IPS-18c (cell line): Measurements from ENCODE around the gene MAD1L1.

ENCODE experiments used
- H3K4me3 ChIP-seq: 2 replicates; pipeline ENCODE4 v1.7.0; 2013; ENCODE audit warnings: low read depth, mild to moderate bottlenecking, low read length, moderate library complexity; ENCODE audit not compliant: insufficient read depth
- H3K9me3 ChIP-seq: one replicate; pipeline ENCODE4 v1.6.1; 2013; ENCODE audit warnings: mild to moderate bottlenecking, low read length, moderate library complexity; ENCODE audit not compliant: control insufficient read depth, insufficient read depth

The MAD1L1 gene

GRCh38 chr7:2199528-2199927 is 33.2 kb downstream of the MAD1L1 start:
- H3K9me3 ChIP-seq, result peaks cover 2% of the 10 kb centered on the region
- no peak overlapping the region for H3K4me3 ChIP-seq

- H3K4me3 ChIP-seq, result no peak overlapping the region
- peaks cover 2% of the 10 kb centered on the region for H3K9me3 ChIP-seq
These were observed 34.0 kb downstream of the MAD1L1 start for GRCh38 chr7:2198760-2199159.

DNA sequence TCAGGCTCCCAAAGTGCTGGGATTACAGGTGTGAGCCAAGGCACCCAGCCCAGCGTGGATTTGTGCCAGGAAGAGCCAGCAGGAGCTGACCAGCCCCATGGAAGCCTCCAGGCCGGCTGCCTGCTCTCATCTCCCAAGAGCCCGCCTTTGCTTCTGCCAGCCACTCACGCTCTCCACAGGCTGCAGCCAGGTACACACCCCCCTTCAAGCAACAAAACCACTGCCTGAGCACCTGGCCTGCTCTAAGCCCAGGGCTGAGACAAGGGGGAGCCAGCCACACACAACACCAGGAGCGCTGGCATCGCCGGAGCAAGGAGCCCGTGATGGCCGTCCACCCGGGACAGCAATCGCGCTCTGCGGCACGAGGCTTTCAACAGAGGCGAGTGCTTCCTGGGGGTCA is 34.5 kb downstream of the MAD1L1 start:
- H3K9me3 ChIP-seq, result peaks cover 2% of the 10 kb centered on the region
- no peak overlapping the region for H3K4me3 ChIP-seq

DNA sequence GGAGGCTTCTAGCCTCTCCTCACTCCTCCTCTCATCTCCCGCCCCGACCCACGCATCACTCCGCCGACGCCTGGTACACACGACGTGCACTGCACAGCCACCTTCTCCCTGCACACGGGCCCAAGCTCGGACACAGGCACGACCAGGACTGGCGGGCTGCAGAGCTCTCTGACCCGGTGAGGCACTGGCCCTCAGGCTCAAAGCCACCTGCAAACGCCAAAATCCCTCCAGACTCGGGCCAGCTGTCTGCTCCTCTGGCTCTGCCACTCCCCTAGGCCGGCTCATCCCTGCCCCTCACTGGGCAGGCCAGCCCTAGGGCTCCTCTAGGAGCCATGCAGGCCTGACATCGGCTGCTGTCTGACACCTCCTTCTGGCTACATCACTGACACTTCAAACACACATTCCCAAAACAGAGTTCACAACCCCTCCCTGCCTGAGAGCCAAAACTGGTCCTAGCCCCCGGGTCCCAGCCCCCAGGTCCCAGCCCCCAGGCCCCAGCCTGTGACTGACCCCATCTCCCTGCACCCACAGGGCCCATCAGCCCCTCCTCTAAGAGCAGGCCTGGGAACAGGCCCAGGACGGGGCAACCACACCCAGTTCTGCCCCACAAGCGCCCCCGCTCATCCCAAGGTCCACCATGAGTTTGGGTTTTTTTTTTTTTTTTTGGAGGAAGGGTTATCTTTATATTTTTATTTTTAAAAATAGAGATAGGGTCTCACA is 35.1 kb downstream of the MAD1L1 start:
- H3K9me3 ChIP-seq, result no peaks in the 10 kb centered on the region
- H3K4me3 ChIP-seq, result no peak overlapping the region

GRCh38 chr7:2196381-2197378 is 36.1 kb downstream of the MAD1L1 start:
- no peak overlapping the region for H3K4me3 ChIP-seq
- H3K9me3 ChIP-seq, result no peaks in the 10 kb centered on the region

DNA sequence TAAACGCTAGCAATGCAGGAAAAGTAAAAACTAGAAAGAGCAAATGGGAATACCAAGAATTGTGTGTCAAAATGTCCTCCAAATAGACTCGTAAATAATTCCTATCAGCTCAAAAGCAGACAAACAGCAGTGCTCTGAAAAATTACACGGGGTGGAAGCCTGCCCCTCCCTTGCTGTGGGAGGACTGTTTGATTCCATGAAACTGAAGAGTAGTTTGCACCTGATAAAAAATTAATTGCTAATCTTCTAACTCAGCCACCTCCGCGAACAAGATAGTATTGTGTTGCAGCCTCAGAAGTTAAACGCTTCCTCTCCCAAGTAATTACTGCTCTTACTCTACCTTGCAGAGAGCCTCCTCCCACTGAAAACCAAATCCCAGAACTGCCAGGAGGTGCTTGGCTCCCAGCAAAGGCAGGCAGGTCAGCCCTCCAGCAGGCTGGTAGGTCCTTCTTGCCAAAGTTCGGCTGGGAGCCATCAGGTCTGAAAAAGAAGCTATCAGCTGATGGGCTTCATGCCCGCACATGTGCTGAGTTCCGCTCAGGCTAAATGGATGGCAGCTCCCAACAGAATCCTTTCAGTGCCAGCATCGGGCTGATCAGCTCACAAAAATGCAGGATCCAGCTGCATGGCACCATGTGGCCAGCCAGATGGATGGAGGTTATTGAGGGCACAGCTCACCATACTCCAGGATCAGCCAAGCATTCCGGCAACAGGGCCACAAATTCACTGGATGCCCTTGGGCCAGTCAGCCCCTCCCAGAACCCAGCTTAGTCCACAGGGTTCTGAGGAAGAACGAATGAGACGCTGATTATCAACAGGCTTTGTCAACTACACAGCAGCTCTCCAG is 37.1 kb downstream of the MAD1L1 start:
- Histone ChIP-seq H3K9me3 (no peaks in the 10 kb centered on the region), H3K4me3 (no peak overlapping the region)

DNA sequence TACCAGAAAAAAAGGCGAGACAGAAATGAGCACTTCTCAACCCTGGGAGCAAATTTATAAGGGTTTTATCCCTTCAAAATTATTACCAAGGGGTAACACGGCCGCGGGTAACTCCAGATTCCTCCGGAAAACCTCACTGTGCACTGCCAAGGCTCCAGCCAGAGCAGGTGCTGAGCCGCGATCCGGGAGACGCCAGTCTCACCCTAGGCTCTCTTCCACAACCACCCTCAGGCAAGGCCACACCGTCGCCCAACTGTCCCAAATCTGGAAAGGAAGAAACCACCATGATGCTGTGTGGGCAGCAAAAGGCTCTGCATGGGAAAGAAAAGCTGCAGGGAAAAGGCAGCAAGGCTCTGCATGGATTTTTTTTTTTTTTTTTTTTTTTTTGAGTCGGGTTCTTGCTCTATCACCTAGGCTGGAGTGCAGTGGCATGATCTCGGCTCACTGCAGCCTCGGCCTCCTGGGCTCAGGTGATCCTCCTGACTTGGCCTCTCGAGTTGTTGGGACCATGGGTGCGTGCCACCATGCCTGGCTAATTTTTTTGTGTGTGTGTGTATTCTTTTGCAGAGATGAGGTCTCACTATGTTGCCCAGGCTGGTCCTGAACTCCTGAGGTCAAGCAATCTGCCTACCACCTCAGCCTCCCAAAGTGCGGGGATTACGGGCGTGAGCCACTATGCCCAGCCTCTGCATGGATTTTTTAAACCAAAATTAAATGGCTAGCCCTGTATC is 39.0 kb downstream of the MAD1L1 start:
- peaks cover 2% of the 10 kb centered on the region for H3K9me3 ChIP-seq
- H3K4me3 ChIP-seq, result no peak overlapping the region

GRCh38 chr7:2192831-2193534 is 39.8 kb downstream of the MAD1L1 start:
- H3K4me3 ChIP-seq, result no peak overlapping the region

DNA sequence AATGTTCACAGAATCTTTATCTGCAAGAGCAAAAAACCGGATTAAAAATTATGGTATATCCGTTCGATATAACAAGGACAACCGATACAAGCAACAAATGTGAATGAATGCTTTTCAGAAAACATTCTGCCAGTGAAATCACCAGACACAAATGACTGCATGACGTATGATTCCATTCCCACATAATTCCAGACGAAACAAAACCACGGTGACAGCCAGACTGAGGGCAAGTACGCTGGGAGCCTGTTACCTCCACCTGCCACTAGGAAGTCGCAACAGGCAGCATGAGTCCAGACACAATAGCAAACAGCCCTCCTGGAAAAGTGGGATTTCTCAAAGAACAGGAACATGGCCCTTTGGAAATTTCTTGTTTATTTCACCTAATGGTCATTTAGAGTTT is 41.7 kb downstream of the MAD1L1 start:
- Histone ChIP-seq H3K4me3 (no peak overlapping the region), H3K9me3 (peaks cover 2% of the 10 kb centered on the region)

More at GRCh38 chr7:2192831-2193534, 39.8 kb downstream of the MAD1L1 start:
- peaks cover 2% of the 10 kb centered on the region for H3K9me3 ChIP-seq

DNA sequence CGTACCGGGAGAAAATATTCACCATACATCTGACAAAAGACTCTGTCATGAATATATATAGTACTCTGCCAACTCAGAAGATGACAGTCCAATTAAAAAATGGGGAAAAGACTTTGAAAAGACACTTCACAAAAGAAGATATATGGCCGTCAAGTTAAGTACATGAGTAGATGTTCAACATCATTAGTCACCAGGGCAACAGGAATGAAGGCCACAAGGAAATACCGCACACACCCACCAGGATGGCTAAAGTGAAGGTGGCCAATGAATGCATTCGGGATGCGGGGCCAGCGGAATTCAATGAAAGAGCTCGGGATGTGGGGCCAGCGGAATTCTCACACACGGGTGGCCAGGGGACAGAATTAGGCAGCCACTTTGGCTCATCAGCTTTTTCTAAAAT is 42.2 kb downstream of the MAD1L1 start:
- peaks cover 2% of the 10 kb centered on the region for H3K9me3 ChIP-seq
- no peak overlapping the region for H3K4me3 ChIP-seq

DNA sequence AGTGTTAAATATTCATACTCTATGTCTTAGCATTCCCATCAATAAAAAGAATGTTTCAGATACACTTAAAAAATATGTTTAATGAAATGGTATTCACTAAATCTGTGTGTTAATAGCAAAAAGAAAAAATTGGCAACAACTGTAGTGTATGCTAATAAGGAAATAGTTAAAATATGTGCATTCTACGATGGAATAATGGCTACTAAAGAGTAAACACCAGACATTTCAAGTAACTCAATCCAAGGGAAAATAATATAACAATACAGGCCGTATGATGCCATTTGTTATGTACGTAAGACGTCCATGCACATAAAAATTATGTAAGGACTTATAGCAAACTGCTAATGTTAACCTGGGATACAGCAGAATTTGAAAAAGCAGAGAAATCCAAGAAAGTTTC is 46.6 kb downstream of the MAD1L1 start:
- Histone ChIP-seq H3K4me3 (no peak overlapping the region), H3K9me3 (peaks cover 2% of the 10 kb centered on the region)

- Histone ChIP-seq H3K9me3 (peaks cover 2% of the 10 kb centered on the region), H3K4me3 (no peak overlapping the region)
These were observed 47.0 kb downstream of the MAD1L1 start for GRCh38 chr7:2185715-2186114.

- H3K9me3 ChIP-seq, result no peaks in the 10 kb centered on the region
These were observed 50.3 kb downstream of the MAD1L1 start for GRCh38 chr7:2182461-2182860.

DNA sequence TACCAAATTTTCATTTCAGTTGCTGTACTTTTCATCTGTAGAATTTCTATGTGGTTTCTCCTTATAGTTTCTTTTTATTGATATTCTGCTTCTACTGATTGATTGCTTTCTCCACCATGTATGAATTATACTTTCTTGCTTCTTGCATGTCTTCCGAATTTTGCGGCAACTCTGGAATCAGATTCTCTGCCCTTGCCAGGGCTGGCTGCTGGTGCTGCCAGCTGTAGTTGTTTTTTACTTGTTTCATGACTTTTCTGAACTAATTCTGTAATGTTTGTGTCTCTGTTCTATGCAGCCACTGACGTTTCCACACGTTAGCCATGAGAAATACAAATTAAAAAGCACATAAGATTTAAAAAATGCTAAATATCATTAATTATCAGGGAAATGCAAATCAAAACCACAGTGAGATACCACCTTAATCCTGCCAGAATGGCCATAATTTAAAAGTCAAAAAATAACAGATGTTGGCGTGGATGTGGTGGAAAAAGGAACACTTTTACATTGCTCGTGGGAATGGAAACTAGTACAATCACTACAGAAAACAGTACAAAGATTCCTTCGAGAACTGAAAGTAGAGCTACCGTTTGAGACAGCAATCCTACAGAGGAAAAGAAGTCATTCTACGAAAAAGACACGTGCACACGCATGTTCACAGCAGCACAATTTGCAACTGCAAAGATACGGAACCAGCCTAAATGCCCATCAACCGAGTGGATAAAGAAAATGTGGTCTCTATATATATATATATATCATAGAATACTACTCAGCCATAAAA is 51.5 kb downstream of the MAD1L1 start:
- Histone ChIP-seq H3K4me3 (no peak overlapping the region), H3K9me3 (no peaks in the 10 kb centered on the region)

More at GRCh38 chr7:2182461-2182860, 50.3 kb downstream of the MAD1L1 start:
- no peak overlapping the region for H3K4me3 ChIP-seq

- Histone ChIP-seq H3K9me3 (no peaks in the 10 kb centered on the region), H3K4me3 (no peak overlapping the region)
These were observed 52.7 kb downstream of the MAD1L1 start for GRCh38 chr7:2180081-2180480.
